ENCODE data around the gene RAB11FIP4. TPM values are rescaled to one million over a fixed set of nuclear protein-coding genes. Genes with fewer than 3 reads are reported as not detected.

The RAB11FIP4 gene
- total and polyA plus RNA-seq, 2 of the 8 experiments (the other 6 are each of a cell fraction or from before 2014, with no cell fraction given) = 21.7 to 53.2 TPM

GRCh38 chr17:31475378-31476162 lies 84.1 kb downstream of the RAB11FIP4 start:
- CTCF ChIA-PET (ENCODE audit: partially characterized antibody) = interaction anchor here (0.5 to 1.9 kb wide), 7 partner anchors 9 to 431 kb away, joined by 3 to 8 read pairs (median 3); no protein-coding TSS in a partner anchor
- 89% methylated on average over 16 of the region's 16 CpGs; no CpG with 5 or more reads in 1 of the 2 experiments for WGBS, 2 experiments (ENCODE audit: extremely low coverage in 1 of 2, insufficient coverage in 1 of 2, insufficient read length in 1 of 2, insufficient replicate concordance in 2 of 2, low coverage in 1 of 2, low lambda C conversion rate in 2 of 2, missing lambda C conversion rate in 1 of 2)
- no peak for FAIRE-seq

More at GRCh38 chr17:31475378-31476162, 84.1 kb downstream of the RAB11FIP4 start:
- no peak overlapping the region for H4K91ac ChIP-seq (replicated peaks; ENCODE audit: insufficient read length, low read length)
- no peak overlapping the region for H2BK20ac ChIP-seq (ENCODE audit: low read length)
- H3K79me2 ChIP-seq (ENCODE audit: control insufficient read depth in 1 of 2, insufficient read depth in 2 of 2, low read length in 2 of 2) = no peaks in the 10 kb centered on the region
- H3K14ac ChIP-seq (ENCODE audit: insufficient read length) = no peak overlapping the region
- no peak overlapping the region for H2BK15ac ChIP-seq (ENCODE audit: low read length)
- no peak overlapping the region for H3K23ac ChIP-seq (ENCODE audit: insufficient read length)
- no peaks in the 10 kb centered on the region for H3K27me3 ChIP-seq (replicated peaks in 1 of 4; ENCODE audit: control insufficient read depth in 3 of 4, extremely low read depth in 1 of 4, insufficient read depth in 3 of 4, low read length in 3 of 4)
- H3K18ac ChIP-seq (ENCODE audit: extremely low read depth, low read length) = no peak overlapping the region
- H3K56ac ChIP-seq (replicated peaks; ENCODE audit: insufficient read length, low read depth, low read length) = no peak overlapping the region
- no peak overlapping the region for H3K9ac ChIP-seq (replicated peaks in 1 of 4; ENCODE audit: extremely low read depth in 1 of 4, low read depth in 3 of 4, low read length in 3 of 4)
- H4K8ac ChIP-seq (ENCODE audit: extremely low read depth, insufficient read depth, low read length) = no peak overlapping the region
- no peak for DNase-seq (ENCODE audit: low read depth in 1 of 2, low spot score in 2 of 2)
- no peaks in the 10 kb centered on the region for H4K20me1 ChIP-seq (replicated peaks in 1 of 2; ENCODE audit: control insufficient read depth in 1 of 2, insufficient read depth in 2 of 2, low read length in 2 of 2)
- peaks cover 1 to 8% (median 5%) of the 10 kb centered on the region in 4 experiments; a peak in 6 of 7 replicates for H3K4me1 ChIP-seq (replicated peaks in 1 of 4; ENCODE audit: control insufficient read depth in 3 of 4, insufficient read depth in 4 of 4, low read length in 3 of 4)
- no peak overlapping the region for H3K4ac ChIP-seq (replicated peaks; ENCODE audit: insufficient read length, low read depth, low read length)
- no peak overlapping the region for H2BK5ac ChIP-seq (ENCODE audit: low read depth, low read length)
- no peaks in the 10 kb centered on the region for H3K36me3 ChIP-seq (ENCODE audit: control insufficient read depth in 2 of 4, insufficient read depth in 4 of 4, low read length in 3 of 4)
- no peaks in the 10 kb centered on the region for H3K79me1 ChIP-seq (ENCODE audit: low read depth, low read length)
- no peak overlapping the region for H3K27ac ChIP-seq (ENCODE audit: low read depth, low read length)
- H3K4me2 ChIP-seq (ENCODE audit: insufficient read depth in 1 of 2, low read depth in 2 of 2, low read length in 2 of 2) = no peak overlapping the region
- TF ChIP-seq HDAC6 (IDR thresholded peaks at IDR 0.05; ENCODE audit: low read depth, low read length) = no peak
- no peak for TF ChIP-seq TBP (IDR thresholded peaks at IDR 0.05; ENCODE audit: low read depth, low read length)
- no peak for TF ChIP-seq KDM4A (IDR thresholded peaks at IDR 0.05; ENCODE audit: low read depth, low read length, severe bottlenecking)
- TF ChIP-seq ZNF274 (IDR thresholded peaks at IDR 0.05; ENCODE audit: borderline replicate concordance, extremely low read depth, low read length) = no peak
- no peak for TF ChIP-seq FOSL1 (IDR thresholded peaks at IDR 0.05; ENCODE audit: insufficient read depth, low read depth, low read length)
- H3K9me3 ChIP-seq (ENCODE audit: insufficient read depth in 2 of 2, low read depth in 1 of 2, low read length in 1 of 2) = no peaks in the 10 kb centered on the region
- H4K5ac ChIP-seq (ENCODE audit: insufficient read length, low read depth, low read length) = no peak overlapping the region
- H2AK5ac ChIP-seq (ENCODE audit: low read depth, low read length) = no peak overlapping the region
- no peaks in the 10 kb centered on the region for H3K23me2 ChIP-seq (ENCODE audit: low read depth, low read length)
- no peak overlapping the region for H2BK12ac ChIP-seq (ENCODE audit: low read depth, low read length)
- no peak overlapping the region for H3K4me3 ChIP-seq (ENCODE audit: extremely low read depth in 1 of 4, insufficient read depth in 2 of 4, low read depth in 3 of 4, low read length in 4 of 4)
- no peak overlapping the region for H2AFZ ChIP-seq (ENCODE audit: low read length)
- POLR2A ChIA-PET (ENCODE audit: partially characterized antibody) = interaction anchor here (0.9 kb wide), 2 partner anchors 11 to 23 kb away, joined by 3 read pairs; no protein-coding TSS in a partner anchor
- H2BK120ac ChIP-seq (replicated peaks; ENCODE audit: low read depth, low read length) = no peak overlapping the region
